HepG2 (cell line): Measurements from ENCODE around the gene RNASE7. TPM values are rescaled to one million over a fixed set of nuclear protein-coding genes. Genes with fewer than 3 reads are reported as not detected.

Source experiments
- FOXJ3 ChIP-seq: sonication (generic); formaldehyde crosslinking; IDR thresholded peaks from 2 replicates; pipeline ENCODE4 v1.4.0; 2020; ENCODE audit warnings: missing genetic modification reagents, mild to moderate bottlenecking, borderline replicate concordance
- JARID2 ChIP-seq: sonication (generic); formaldehyde crosslinking; IDR thresholded peaks from 2 replicates; pipeline ENCODE4 v1.8.1; 2023; ENCODE audit warnings: missing genetic modification reagents, inconsistent platforms; ENCODE audit not compliant: insufficient replicate concordance
- PAWR ChIP-seq: sonication (generic); formaldehyde crosslinking; IDR thresholded peaks from 2 replicates; pipeline ENCODE4 v1.4.0; 2020; ENCODE audit warnings: missing genetic modification reagents, mild to moderate bottlenecking, borderline replicate concordance
- TCF12 ChIP-seq, 2 experiments: fragments of 450-650 bp in 1 of 2; sonication (generic) in 1 of 2; formaldehyde crosslinking in 1 of 2; IDR thresholded peaks; 2 replicates each; pipeline versions ENCODE4 v1.6.1 to v1.8.0; 2017 to 2022; ENCODE audit warnings: antibody characterized with exemption in 1 of 2, mild to moderate bottlenecking in 1 of 2, missing genetic modification reagents in 1 of 2, moderate library complexity in 1 of 2
- WIZ ChIP-seq: sonication (generic); formaldehyde crosslinking; IDR thresholded peaks from 2 replicates; pipeline ENCODE4 v1.5.1; 2020; ENCODE audit warnings: mild to moderate bottlenecking, missing genetic modification reagents
- ZNF251 ChIP-seq: sonication (generic); formaldehyde crosslinking; IDR thresholded peaks from 2 replicates; pipeline ENCODE4 v1.9.0; 2021; ENCODE audit warnings: mild to moderate bottlenecking, missing genetic modification reagents
- polyA plus RNA-seq, 8 experiments: library from polyadenylated mRNA; depleted of rRNA in 3 of 8; stranded (reverse) in 7 of 8; unstranded in 1 of 8; fragments of >200 nt; fragmentation: Illumina TruSeq in 4 of 8; extraction: Trizol in 4 of 8; gene quantifications; 2 replicates each; pipeline versions ENCODE4 v1.2.1 to v1.2.3, GENCODE V29; 2011 to 2016; ENCODE audit warnings: low read depth in 4 of 8, missing spikeins in 1 of 8, mixed read lengths in 1 of 8; ENCODE audit not compliant: insufficient read depth in 1 of 8
- total RNA-seq, 5 experiments: library from RNA; depleted of rRNA; stranded (reverse); fragments of >200 nt; fragmentation: Illumina TruSeq; extraction: Trizol; gene quantifications; 2 replicates each; pipeline ENCODE4 v1.2.3, GENCODE V29; 2016; ENCODE audit warnings: low read depth in 1 of 5
- TF ChIP-seq, protein P1 (sequence below): sonication (generic); formaldehyde crosslinking; IDR thresholded peaks from 2 replicates; pipeline ENCODE4 v1.9.0; 2022; ENCODE audit warnings: missing genetic modification reagents, mild to moderate bottlenecking, borderline replicate concordance
- TF ChIP-seq, protein P2 (sequence below): sonication (generic); formaldehyde crosslinking; IDR thresholded peaks from 2 replicates; pipeline ENCODE4 v1.4.0; 2020; ENCODE audit warnings: missing genetic modification reagents
- TF ChIP-seq, protein P3 (sequence below), 2 experiments: fragments of 450-650 bp in 1 of 2; sonication (generic) in 1 of 2; formaldehyde crosslinking in 1 of 2; IDR thresholded peaks; 2 replicates each; pipeline versions ENCODE4 v1.6.1 to v1.8.0; 2016 to 2022; ENCODE audit warnings: antibody characterized with exemption in 1 of 2, mild to moderate bottlenecking in 1 of 2, missing genetic modification reagents in 1 of 2

Gene RNASE7
- total and polyA plus RNA-seq, 2 of the 13 experiments (the other 11 are each of a cell fraction or from before 2014, with no cell fraction given) = 0.04 TPM; not detected in 1

DNA sequence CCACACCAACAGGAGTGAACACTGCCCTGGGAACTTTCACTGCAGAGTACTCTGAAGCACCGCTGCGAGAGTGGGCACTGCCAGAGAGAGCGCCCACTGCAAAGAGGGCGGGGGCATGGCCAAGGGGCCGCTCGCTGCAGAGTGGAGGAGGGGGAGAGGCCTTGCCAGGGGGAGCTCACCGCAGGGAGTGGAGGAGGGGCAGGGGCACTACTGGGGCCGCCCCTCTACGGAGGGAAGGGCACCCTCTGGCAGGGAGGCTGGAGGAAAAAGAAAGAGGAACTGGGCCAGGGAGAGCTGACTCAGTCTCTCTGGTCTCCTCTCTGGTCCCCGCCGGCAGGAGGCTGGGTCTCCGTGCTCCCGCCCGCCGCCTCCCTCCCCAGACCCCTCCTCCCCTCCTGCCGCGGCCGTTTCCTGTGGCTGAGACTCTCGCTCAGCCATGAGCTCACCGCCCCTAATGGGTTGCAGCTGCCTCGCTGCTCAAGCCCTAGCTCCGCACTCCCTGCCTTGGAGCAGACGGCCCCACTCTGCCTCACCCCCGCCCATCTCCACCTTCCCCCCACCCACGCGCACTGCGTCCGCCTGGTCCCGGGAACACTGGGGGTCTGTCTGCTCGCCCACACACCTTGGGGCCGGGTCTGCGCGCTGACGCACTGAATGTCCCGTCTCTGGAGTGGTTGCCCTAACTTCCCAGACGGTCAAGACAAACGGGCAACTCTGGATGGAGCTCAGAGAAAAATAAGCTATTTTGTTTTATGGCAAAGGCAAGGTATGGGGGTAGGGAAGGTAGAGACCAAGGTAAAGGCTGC lies 29.3 kb downstream of the RNASE7 start (continued):
- TF ChIP-seq PAWR (CRISPR knock-in tag) (no peak), WIZ (CRISPR knock-in tag) (no peak), JARID2 (CRISPR knock-in tag) (no peak), ZNF251 (CRISPR knock-in tag) (no peak; the same call in 1 of the 2 replicates), TCF12 (IDR thresholded peaks at IDR 0.05) (no peak), TCF12 (CRISPR knock-in tag; IDR thresholded peaks at IDR 0.05) (peak; percentile 13; the same call in 1 of the 2 replicates), FOXJ3 (CRISPR knock-in tag) (no peak)
- TF ChIP-seq, protein P1, sequence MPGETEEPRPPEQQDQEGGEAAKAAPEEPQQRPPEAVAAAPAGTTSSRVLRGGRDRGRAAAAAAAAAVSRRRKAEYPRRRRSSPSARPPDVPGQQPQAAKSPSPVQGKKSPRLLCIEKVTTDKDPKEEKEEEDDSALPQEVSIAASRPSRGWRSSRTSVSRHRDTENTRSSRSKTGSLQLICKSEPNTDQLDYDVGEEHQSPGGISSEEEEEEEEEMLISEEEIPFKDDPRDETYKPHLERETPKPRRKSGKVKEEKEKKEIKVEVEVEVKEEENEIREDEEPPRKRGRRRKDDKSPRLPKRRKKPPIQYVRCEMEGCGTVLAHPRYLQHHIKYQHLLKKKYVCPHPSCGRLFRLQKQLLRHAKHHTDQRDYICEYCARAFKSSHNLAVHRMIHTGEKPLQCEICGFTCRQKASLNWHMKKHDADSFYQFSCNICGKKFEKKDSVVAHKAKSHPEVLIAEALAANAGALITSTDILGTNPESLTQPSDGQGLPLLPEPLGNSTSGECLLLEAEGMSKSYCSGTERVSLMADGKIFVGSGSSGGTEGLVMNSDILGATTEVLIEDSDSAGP (CRISPR knock-in tag) = peak; percentile 74
- TF ChIP-seq, protein P2, sequence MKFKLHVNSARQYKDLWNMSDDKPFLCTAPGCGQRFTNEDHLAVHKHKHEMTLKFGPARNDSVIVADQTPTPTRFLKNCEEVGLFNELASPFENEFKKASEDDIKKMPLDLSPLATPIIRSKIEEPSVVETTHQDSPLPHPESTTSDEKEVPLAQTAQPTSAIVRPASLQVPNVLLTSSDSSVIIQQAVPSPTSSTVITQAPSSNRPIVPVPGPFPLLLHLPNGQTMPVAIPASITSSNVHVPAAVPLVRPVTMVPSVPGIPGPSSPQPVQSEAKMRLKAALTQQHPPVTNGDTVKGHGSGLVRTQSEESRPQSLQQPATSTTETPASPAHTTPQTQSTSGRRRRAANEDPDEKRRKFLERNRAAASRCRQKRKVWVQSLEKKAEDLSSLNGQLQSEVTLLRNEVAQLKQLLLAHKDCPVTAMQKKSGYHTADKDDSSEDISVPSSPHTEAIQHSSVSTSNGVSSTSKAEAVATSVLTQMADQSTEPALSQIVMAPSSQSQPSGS (CRISPR knock-in tag) = no peak
- TF ChIP-seq, protein P3, sequence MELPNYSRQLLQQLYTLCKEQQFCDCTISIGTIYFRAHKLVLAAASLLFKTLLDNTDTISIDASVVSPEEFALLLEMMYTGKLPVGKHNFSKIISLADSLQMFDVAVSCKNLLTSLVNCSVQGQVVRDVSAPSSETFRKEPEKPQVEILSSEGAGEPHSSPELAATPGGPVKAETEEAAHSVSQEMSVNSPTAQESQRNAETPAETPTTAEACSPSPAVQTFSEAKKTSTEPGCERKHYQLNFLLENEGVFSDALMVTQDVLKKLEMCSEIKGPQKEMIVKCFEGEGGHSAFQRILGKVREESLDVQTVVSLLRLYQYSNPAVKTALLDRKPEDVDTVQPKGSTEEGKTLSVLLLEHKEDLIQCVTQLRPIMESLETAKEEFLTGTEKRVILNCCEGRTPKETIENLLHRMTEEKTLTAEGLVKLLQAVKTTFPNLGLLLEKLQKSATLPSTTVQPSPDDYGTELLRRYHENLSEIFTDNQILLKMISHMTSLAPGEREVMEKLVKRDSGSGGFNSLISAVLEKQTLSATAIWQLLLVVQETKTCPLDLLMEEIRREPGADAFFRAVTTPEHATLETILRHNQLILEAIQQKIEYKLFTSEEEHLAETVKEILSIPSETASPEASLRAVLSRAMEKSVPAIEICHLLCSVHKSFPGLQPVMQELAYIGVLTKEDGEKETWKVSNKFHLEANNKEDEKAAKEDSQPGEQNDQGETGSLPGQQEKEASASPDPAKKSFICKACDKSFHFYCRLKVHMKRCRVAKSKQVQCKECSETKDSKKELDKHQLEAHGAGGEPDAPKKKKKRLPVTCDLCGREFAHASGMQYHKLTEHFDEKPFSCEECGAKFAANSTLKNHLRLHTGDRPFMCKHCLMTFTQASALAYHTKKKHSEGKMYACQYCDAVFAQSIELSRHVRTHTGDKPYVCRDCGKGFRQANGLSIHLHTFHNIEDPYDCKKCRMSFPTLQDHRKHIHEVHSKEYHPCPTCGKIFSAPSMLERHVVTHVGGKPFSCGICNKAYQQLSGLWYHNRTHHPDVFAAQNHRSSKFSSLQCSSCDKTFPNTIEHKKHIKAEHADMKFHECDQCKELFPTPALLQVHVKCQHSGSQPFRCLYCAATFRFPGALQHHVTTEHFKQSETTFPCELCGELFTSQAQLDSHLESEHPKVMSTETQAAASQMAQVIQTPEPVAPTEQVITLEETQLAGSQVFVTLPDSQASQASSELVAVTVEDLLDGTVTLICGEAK (IDR thresholded peaks at IDR 0.05) = no peak
- TF ChIP-seq, protein P3 (CRISPR knock-in tag; IDR thresholded peaks at IDR 0.05) = 0 out of 2 replicates have a peak, but pooled peaks have one; percentile 8
